Naive thymus-derived CD4-positive, alpha-beta T cell (primary cell): ENCODE results near the gene ATF6B. TPM values are rescaled to one million over a fixed set of nuclear protein-coding genes. Genes with fewer than 3 reads are reported as not detected.

ENCODE experiments used
- ATAC-seq: fragments of 150-1000 bp; cut with Tn5 transposase; 2 replicates; pipeline ENCODE4 v1.10.0; 2021; ENCODE audit warnings: mild to moderate bottlenecking, moderate library complexity
- CTCF ChIA-PET: fragments of 350-600 bp; sonication (Branson Sonifier 250); formaldehyde crosslinking; loops from one replicate; lab custom pipeline; 2021; ENCODE audit warnings: antibody characterized with exemption; lab: Charles Lee
- POLR2A ChIA-PET: fragments of 350-600 bp; sonication (Branson Sonifier 250); formaldehyde crosslinking; loops from one replicate; lab custom pipeline; 2021; ENCODE audit warnings: antibody characterized with exemption, inconsistent platforms; lab: Charles Lee
- DNase-seq, 9 donors: peaks; one replicate each; pipeline versions ENCODE4 v3.0.0 to v3.0.0-alpha.2; 2020 to 2022; ENCODE audit warnings: mixed read lengths in 1 of 9
- H3K27ac ChIP-seq: one replicate; pipeline ENCODE4 v1.7.0; 2013; ENCODE audit warnings: mild to moderate bottlenecking, low read depth, low read length, moderate library complexity
- H3K27me3 ChIP-seq, 2 donors: one replicate each; pipeline ENCODE4 v1.7.0; 2013; ENCODE audit warnings: low read length in 2 of 2, mild to moderate bottlenecking in 2 of 2, moderate library complexity in 2 of 2; ENCODE audit not compliant: control insufficient read depth in 2 of 2, insufficient read depth in 2 of 2
- H3K36me3 ChIP-seq, 3 experiments: 1 replicate in 2 of 3; 2 replicates in 1 of 3; pipeline ENCODE4 v1.7.0; 2013; ENCODE audit warnings: low read length in 3 of 3, mild to moderate bottlenecking in 3 of 3, moderate library complexity in 1 of 3; ENCODE audit not compliant: insufficient read depth in 3 of 3, control insufficient read depth in 2 of 3
- H3K4me1 ChIP-seq, 2 donors: one replicate each; pipeline ENCODE4 v1.7.0; 2013; ENCODE audit warnings: low read length in 2 of 2, mild to moderate bottlenecking in 2 of 2, moderate library complexity in 1 of 2; ENCODE audit not compliant: control insufficient read depth in 2 of 2, insufficient read depth in 2 of 2
- H3K4me3 ChIP-seq: 2 replicates; pipeline ENCODE4 v1.7.0; 2013; ENCODE audit warnings: mild to moderate bottlenecking, low read length
- H3K9me3 ChIP-seq, 3 experiments: 1 replicate in 2 of 3; 2 replicates in 1 of 3; pipeline ENCODE4 v1.7.0; 2013; ENCODE audit warnings: low read length in 3 of 3; ENCODE audit not compliant: control insufficient read depth in 2 of 3
- H3K27ac Mint-ChIP-seq, 9 donors: one replicate each; pipeline ENCODE4 v1.8.0; 2020 to 2022; ENCODE audit warnings: mixed read lengths in 9 of 9, mild to moderate bottlenecking in 8 of 9, moderate library complexity in 5 of 9, inconsistent platforms in 2 of 9
- H3K27me3 Mint-ChIP-seq, 5 donors: one replicate each; pipeline ENCODE4 v1.8.0; 2021 to 2022; ENCODE audit warnings: mixed read lengths in 5 of 5, mild to moderate bottlenecking in 1 of 5
- H3K36me3 Mint-ChIP-seq, 5 donors: one replicate each; pipeline ENCODE4 v1.8.0; 2020 to 2022; ENCODE audit warnings: mixed read lengths in 5 of 5, mild to moderate bottlenecking in 3 of 5, inconsistent platforms in 1 of 5
- H3K4me1 Mint-ChIP-seq, 7 donors: one replicate each; pipeline ENCODE4 v1.8.0; 2020 to 2022; ENCODE audit warnings: mixed read lengths in 7 of 7, mild to moderate bottlenecking in 3 of 7, inconsistent platforms in 1 of 7
- H3K4me3 Mint-ChIP-seq, 10 donors: one replicate each; pipeline ENCODE4 v1.8.0; 2020 to 2022; ENCODE audit warnings: mild to moderate bottlenecking in 10 of 10, mixed read lengths in 10 of 10, moderate library complexity in 6 of 10, inconsistent platforms in 2 of 10
- H3K9me3 Mint-ChIP-seq, 11 donors: one replicate each; pipeline ENCODE4 v1.8.0; 2020 to 2022; ENCODE audit warnings: mixed read lengths in 11 of 11, mild to moderate bottlenecking in 4 of 11, inconsistent platforms in 1 of 11, moderate library complexity in 1 of 11
- intact Hi-C, 2 donors: fragments of 100-400 bp; cut with micrococcal nuclease; formaldehyde crosslinking; loops; one replicate each; pipeline ENCODE4 v1.15.1; 2023
- polyA plus RNA-seq, 2 donors: library from polyadenylated mRNA; unstranded; fragments of 300-500 nt; fragmentation: Illumina TruSeq; gene quantifications; one replicate each; pipeline ENCODE4 v1.2.3, GENCODE V29; 2021
- total RNA-seq, 6 experiments: library from RNA in 5 of 6; stranded (reverse) in 5 of 6; gene quantifications; 1 replicate in 5 of 6; 2 replicates in 1 of 6; pipeline ENCODE4 v1.2.3 and lab custom pipeline; 2021 to 2026

The ATF6B gene
- total and polyA plus RNA-seq, 7 experiments from 2014 or later = 28.0 to 168 (median 138) TPM

DNA sequence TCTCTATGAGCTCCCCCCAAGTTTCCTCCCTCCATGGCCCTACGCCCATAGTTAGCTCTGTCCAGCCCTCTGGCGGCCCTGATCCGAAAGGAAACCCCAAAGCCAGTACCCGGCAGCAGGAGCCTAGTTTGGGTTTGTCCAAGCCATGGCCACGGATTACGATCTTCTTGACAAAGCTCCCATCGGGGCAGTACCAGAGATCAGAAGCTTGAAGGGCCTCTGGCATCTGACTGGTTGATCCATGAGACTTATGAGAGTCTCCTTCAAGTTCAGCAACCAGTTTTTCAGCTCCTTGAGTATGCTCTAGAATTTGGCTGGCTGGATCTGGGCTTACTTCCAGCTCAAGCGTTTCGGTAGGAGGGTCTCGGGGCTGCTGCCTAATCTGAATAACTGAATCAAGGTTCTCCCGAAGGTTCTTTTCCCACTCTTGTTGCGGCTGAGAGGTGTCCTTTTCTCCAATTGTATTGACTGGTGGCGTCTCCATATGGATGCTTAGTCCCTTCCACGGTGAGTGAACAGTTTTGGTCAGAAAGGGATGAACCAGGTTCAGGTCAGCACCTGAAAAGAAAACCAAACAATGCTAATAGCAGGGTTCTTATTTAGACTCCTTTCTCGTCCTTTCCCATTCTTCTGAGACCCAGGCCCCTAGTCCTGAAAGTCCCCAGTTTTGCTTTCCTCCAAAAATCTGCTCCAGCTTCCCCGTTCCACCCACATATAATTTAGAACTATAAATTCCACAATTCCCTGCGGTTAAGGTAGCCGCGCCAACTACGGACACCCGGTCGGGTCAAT lies 1.4 kb upstream of the ATF6B start:
- peaks cover 33% of the 10 kb centered on the region in 2 donors for H3K4me1 ChIP-seq
- ChIA-PET POLR2A (interaction anchor here (0.6 to 5.1 kb wide), 10 partner anchors 11 to 1159 kb away, joined by 3 to 79 read pairs (median 5); partner anchors contain the start of genes AGPAT1, BAG6, GPSM3 and NELFE), CTCF (interaction anchor here (0.8 to 1.9 kb wide), 8 partner anchors 11 to 66 kb away, joined by 3 to 8 read pairs (median 3); partner anchors contain the start of genes GPSM3 and PRRT1)
- no peaks in the 10 kb centered on the region for H3K27me3 ChIP-seq
- Mint-ChIP-seq H3K27ac (peak overlapping the region; percentile 73 to 97 (median 92)), H3K9me3 (peaks cover 0 to 2% (median 0%) of the 10 kb centered on the region in 11 donors), H3K4me1 (peaks cover 29 to 55% (median 44%) of the 10 kb centered on the region in 7 donors), H3K36me3 (peaks cover 0 to 16% (median 11%) of the 10 kb centered on the region in 5 donors), H3K4me3 (peak overlapping the region; percentile 92 to 99 (median 94)), H3K27me3 (peaks cover 0 to 8% (median 0%) of the 10 kb centered on the region in 5 donors)
- intact Hi-C loops = loop anchor here (1.0 to 5.0 kb wide), 16 partner anchors 19 to 1917 kb away; partner anchors contain the start of genes PPT2 (in 2 of the 2), ABHD16A (in 1 of the 2), EHMT2 (in 1 of the 2) and GPANK1 (in 1 of the 2)
- no peaks in the 10 kb centered on the region for H3K9me3 ChIP-seq
- H3K36me3 ChIP-seq = peaks cover 7 to 22% (median 9%) of the 10 kb centered on the region in 3 experiments
- ATAC-seq (no peak), DNase-seq (no peak)
- H3K27ac ChIP-seq = peak overlapping the region; percentile 92
- H3K4me3 ChIP-seq = peak overlapping the region; percentile 75

DNA sequence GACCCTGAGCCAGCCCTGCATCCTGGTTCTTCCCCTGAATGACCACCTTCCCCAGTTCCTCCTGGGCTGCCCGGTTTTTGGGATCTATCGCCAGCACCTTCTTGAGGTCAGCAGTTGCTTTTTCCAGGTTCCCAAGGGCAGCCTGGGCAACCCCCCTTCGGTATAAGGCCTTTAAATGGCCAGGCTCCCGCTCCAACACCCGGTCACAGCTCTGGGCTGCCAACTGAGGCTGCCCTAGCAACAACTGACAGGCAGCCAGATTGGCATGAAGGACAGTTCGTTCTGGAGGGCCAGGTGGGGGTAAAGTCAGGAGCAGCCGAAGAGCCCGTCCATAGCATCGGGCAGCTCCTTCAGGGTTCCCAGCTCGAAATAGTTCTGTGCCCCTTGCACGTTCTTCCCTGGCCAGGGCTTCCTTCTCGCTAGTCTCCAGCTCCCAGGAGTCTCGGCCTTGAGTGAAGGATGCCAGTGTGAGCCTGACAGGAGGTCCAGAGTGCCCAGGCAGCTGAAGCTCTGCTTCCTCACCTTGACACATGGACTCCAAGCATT lies 778 bp upstream of the ATF6B start:
- ATAC-seq (no peak), DNase-seq (no peak)
- peak overlapping the region; percentile 96 to 100 (median 98) for H3K4me3 Mint-ChIP-seq
- H3K27me3 Mint-ChIP-seq = peaks cover 0 to 5% (median 0%) of the 10 kb centered on the region in 5 donors
- H3K36me3 Mint-ChIP-seq = peaks cover 4 to 20% (median 17%) of the 10 kb centered on the region in 5 donors
- Histone ChIP-seq H3K9me3 (no peaks in the 10 kb centered on the region), H3K27ac (peak overlapping the region; percentile 60), H3K36me3 (peaks cover 7 to 29% (median 9%) of the 10 kb centered on the region in 3 experiments), H3K4me3 (peak overlapping the region; percentile 36), H3K4me1 (peaks cover 33% of the 10 kb centered on the region in 2 donors), H3K27me3 (no peaks in the 10 kb centered on the region)
- CTCF ChIA-PET = interaction anchor here (0.8 to 1.9 kb wide), 9 partner anchors 10 to 399 kb away, joined by 3 to 6 read pairs (median 3); partner anchors contain the start of genes GPSM3 and PRRT1
- POLR2A ChIA-PET = interaction anchor here (0.6 to 5.1 kb wide), 12 partner anchors 10 to 1320 kb away, joined by 3 to 79 read pairs (median 4); partner anchors contain the start of genes AGPAT1, GPSM3, NELFE and PBX2
- intact Hi-C loops = loop anchor here (1.0 to 5.0 kb wide), 11 partner anchors 10 to 1916 kb away; partner anchors contain the start of genes GPANK1 (in 1 of the 2), KIFC1 (in 1 of the 2), LEMD2 (in 1 of the 2) and PBX2 (in 1 of the 2)
- peaks cover 34 to 61% (median 51%) of the 10 kb centered on the region in 7 donors for H3K4me1 Mint-ChIP-seq
- H3K9me3 Mint-ChIP-seq = peaks cover 0 to 2% (median 0%) of the 10 kb centered on the region in 11 donors
- H3K27ac Mint-ChIP-seq = peak overlapping the region; percentile 83 to 98 (median 97)

DNA sequence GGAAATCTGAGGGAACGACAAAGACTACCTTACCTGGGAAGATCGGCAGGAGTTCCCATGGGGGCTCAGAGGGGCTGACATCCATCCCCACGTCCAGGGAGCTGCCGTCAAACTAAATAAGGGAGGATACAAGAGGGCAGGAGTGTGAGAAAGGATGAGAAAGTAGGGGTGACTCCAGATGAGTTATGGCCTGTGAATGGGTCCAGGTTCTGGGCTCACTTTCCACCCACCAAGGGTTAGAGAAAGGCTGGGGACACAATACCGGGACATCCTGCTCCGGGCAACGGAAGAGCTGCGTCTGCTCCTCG lies 683 bp downstream of the ATF6B start:
- peaks cover 0 to 3% (median 0%) of the 10 kb centered on the region in 5 donors for H3K27me3 Mint-ChIP-seq
- H3K36me3 ChIP-seq = peaks cover 7 to 40% (median 9%) of the 10 kb centered on the region in 3 experiments
- ATAC-seq (no peak), DNase-seq (no peak)
- POLR2A ChIA-PET = interaction anchor here (1.3 to 5.1 kb wide), 6 partner anchors 8 to 844 kb away, joined by 3 to 79 read pairs (median 15); partner anchors contain the start of genes AGPAT1, GPSM3, PBX2 and RNF5
- no peaks in the 10 kb centered on the region for H3K27me3 ChIP-seq
- CTCF ChIA-PET = interaction anchor here (0.6 to 1.2 kb wide), 4 partner anchors 67 to 1348 kb away, joined by 3 to 4 read pairs (median 4); no protein-coding TSS in a partner anchor
- H3K4me3 Mint-ChIP-seq = peak overlapping the region; percentile 96 to 100 (median 98)
- intact Hi-C loops = loop anchor here (5.0 kb wide), 3 partner anchors 715 to 1265 kb away; partner anchors contain the start of genes KIFC1 (in 1 of the 2) and PSMB8 (in 1 of the 2)
- H3K4me1 ChIP-seq = peaks cover 33% of the 10 kb centered on the region in 2 donors
- no peaks in the 10 kb centered on the region for H3K9me3 ChIP-seq
- H3K9me3 Mint-ChIP-seq = peaks cover 0 to 2% (median 0%) of the 10 kb centered on the region in 11 donors
- peaks cover 38 to 66% (median 53%) of the 10 kb centered on the region in 7 donors for H3K4me1 Mint-ChIP-seq
- peak overlapping the region; percentile 83 to 98 (median 97) for H3K27ac Mint-ChIP-seq
- H3K4me3 ChIP-seq = peak overlapping the region; percentile 96
- H3K36me3 Mint-ChIP-seq = peaks cover 4 to 24% (median 17%) of the 10 kb centered on the region in 5 donors
- peak overlapping the region; percentile 92 for H3K27ac ChIP-seq

DNA sequence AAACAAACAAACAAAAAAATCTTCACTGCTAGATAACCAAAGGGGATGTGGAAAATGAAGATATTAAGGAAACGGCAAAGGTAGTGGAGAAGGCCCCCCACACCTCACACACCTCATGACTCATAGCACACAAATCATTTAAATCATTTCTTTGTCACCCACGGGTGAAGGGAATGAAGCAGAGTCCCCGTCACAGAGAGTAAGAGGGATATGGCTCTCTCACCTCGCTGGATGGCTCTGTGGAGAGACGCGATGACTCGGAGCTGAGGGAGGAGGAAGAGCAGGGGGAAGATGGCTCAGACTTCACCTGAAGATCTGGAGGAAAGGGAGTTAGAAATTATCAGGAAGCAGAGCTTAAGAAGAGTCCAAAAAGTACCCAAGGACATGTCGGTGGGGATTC lies 1.2 kb downstream of the ATF6B start:
- Histone ChIP-seq H3K4me3 (peak overlapping the region; percentile 96), H3K4me1 (peaks cover 33% of the 10 kb centered on the region in 2 donors), H3K27ac (peak overlapping the region; percentile 92), H3K27me3 (no peaks in the 10 kb centered on the region), H3K36me3 (peaks cover 12 to 45% (median 13%) of the 10 kb centered on the region in 3 experiments), H3K9me3 (no peaks in the 10 kb centered on the region)
- peaks cover 0 to 2% (median 0%) of the 10 kb centered on the region in 11 donors for H3K9me3 Mint-ChIP-seq
- peaks cover 38 to 66% (median 53%) of the 10 kb centered on the region in 7 donors for H3K4me1 Mint-ChIP-seq
- peak overlapping the region in 8 of 9 donors; percentile 83 to 98 (median 97) for H3K27ac Mint-ChIP-seq
- CTCF ChIA-PET = interaction anchor here (0.6 to 1.2 kb wide), 2 partner anchors 71 to 1348 kb away, joined by 3 to 4 read pairs; no protein-coding TSS in a partner anchor
- POLR2A ChIA-PET = interaction anchor here (1.3 to 5.1 kb wide), 5 partner anchors 8 to 844 kb away, joined by 3 to 79 read pairs (median 21); partner anchors contain the start of genes AGPAT1, GPSM3, PBX2 and RNF5
- H3K27me3 Mint-ChIP-seq = no peaks in the 10 kb centered on the region
- peaks cover 7 to 28% (median 21%) of the 10 kb centered on the region in 5 donors for H3K36me3 Mint-ChIP-seq
- ATAC-seq (no peak), DNase-seq (no peak)
- intact Hi-C loops = loop anchor here (5.0 kb wide), 3 partner anchors 715 to 1265 kb away; partner anchors contain the start of genes KIFC1 (in 1 of the 2) and PSMB8 (in 1 of the 2)
- peak overlapping the region; percentile 96 to 100 (median 98) for H3K4me3 Mint-ChIP-seq

DNA sequence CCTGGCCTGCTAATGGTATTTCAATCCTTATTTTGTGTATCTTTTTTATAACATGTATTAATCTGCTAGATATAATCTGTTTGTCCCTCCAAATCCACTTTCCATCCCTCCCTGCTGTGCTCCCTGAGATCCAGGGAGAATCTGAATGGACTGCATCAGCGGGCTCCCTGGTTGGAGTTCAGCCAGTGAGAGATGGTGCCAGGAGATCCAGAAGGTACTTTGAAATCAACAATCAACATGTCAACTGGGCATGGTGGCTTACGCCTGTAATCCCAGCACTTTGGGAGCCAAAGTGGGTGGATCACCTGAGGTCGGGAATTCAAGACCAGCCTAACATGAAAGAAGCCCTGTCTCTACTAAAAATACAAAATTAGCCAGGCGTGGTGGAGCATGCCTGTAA lies 4.4 kb downstream of the ATF6B start:
- H3K36me3 ChIP-seq = peaks cover 17 to 70% (median 24%) of the 10 kb centered on the region in 3 experiments
- peaks cover 7 to 47% (median 31%) of the 10 kb centered on the region in 5 donors for H3K36me3 Mint-ChIP-seq
- intact Hi-C loops = no loop called here

More for the DNA sequence above, 4.4 kb downstream of the ATF6B start:
- no peaks in the 10 kb centered on the region for H3K27me3 Mint-ChIP-seq
- DNase-seq (no peak), ATAC-seq (no peak)
- POLR2A ChIA-PET = no interaction called here
- H3K4me1 ChIP-seq = peaks cover 19 to 21% of the 10 kb centered on the region in 2 donors
- H3K4me3 ChIP-seq = no peak overlapping the region
- H3K9me3 ChIP-seq = no peaks in the 10 kb centered on the region
- no peaks in the 10 kb centered on the region for H3K27me3 ChIP-seq
- H3K27ac Mint-ChIP-seq = peak overlapping the region in 1 of 9 donors; percentile 16
- CTCF ChIA-PET = no interaction called here
- peak overlapping the region in 1 of 10 donors; percentile 53 for H3K4me3 Mint-ChIP-seq
- no peaks in the 10 kb centered on the region for H3K9me3 Mint-ChIP-seq
- H3K27ac ChIP-seq = no peak overlapping the region
- H3K4me1 Mint-ChIP-seq = peaks cover 33 to 54% (median 46%) of the 10 kb centered on the region in 7 donors
